ENCODE results near the gene NDUFS2. TPM values are rescaled to one million over a fixed set of nuclear protein-coding genes. Genes with fewer than 3 reads are reported as not detected.

NDUFS2 gene
- total and polyA plus RNA-seq, 11 donors = 157 to 460 (median 289) TPM

DNA sequence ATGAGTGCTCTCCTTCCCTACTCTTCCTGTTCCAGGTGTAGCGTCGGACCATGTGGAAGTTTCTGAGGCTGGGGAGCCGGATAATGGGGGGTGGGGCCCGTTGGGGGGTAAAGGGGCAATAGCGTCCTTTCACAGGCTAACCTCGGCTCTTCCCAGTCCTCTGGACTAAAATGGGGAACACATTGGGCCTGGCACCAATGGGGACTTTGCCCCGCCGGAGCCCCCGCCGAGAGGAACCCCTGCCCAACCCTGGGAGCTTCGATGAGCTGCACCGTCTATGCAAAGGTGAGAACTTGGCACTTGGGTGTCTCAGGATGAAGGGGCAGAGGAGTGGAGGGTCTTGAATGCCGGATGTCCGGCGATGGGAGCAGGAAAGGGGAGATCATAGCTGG is 24.1 kb downstream of the NDUFS2 start:
- Histone ChIP-seq H3K4me3 (peak overlapping the region; percentile 44 to 82 (median 75)), H3K4me1 (peaks cover 0 to 32% (median 18%) of the 10 kb centered on the region in 12 donors), H3K36me3 (peaks cover 0 to 36% (median 28%) of the 10 kb centered on the region in 9 donors), H3K9me3 (no peaks in the 10 kb centered on the region), H3K27ac (peak overlapping the region; percentile 74 to 94 (median 86)), H3K27me3 (no peaks in the 10 kb centered on the region)
- intact Hi-C loops (cut with DNase I) = loop anchor here (1.0 to 10.0 kb wide), 13 partner anchors 24 to 161 kb away; partner anchors contain the start of genes SDHC (in 5 of the 10), CFAP126 (in 2 of the 10) and NDUFS2 (in 1 of the 10)
- ATAC-seq (peak in 2 of 4 donors; percentile 2 to 3), DNase-seq (peak in 1 of 5 donors; percentile 32)
- TF ChIP-seq POLR2A (IDR thresholded peaks at IDR 0.05) = no peak
- TF ChIP-seq, protein P1, sequence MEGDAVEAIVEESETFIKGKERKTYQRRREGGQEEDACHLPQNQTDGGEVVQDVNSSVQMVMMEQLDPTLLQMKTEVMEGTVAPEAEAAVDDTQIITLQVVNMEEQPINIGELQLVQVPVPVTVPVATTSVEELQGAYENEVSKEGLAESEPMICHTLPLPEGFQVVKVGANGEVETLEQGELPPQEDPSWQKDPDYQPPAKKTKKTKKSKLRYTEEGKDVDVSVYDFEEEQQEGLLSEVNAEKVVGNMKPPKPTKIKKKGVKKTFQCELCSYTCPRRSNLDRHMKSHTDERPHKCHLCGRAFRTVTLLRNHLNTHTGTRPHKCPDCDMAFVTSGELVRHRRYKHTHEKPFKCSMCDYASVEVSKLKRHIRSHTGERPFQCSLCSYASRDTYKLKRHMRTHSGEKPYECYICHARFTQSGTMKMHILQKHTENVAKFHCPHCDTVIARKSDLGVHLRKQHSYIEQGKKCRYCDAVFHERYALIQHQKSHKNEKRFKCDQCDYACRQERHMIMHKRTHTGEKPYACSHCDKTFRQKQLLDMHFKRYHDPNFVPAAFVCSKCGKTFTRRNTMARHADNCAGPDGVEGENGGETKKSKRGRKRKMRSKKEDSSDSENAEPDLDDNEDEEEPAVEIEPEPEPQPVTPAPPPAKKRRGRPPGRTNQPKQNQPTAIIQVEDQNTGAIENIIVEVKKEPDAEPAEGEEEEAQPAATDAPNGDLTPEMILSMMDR (IDR thresholded peaks at IDR 0.05) = no peak
- WGBS, 4 donors = 2 to 5% (median 3%) methylated on average over 15 of the region's 15 CpGs

DNA sequence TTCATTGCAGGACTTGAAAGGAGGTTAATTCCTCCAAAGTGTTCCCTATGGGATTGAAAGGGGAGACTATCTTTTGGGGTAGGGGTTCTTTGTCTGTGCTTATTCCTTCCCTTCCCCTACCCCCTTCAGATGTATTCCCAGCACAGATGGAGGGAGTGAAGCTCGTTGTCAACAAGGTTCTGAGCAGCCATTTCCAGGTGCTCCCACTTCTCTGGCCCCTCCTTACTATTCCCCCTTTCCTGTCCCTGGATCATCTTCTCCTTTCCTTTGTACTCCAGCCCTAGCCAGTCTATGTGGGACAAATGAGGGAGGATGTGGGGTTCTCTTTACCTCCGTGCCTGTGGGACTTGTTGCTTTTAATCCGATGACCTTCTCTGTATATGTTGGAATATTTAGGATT is 24.6 kb downstream of the NDUFS2 start:
- intact Hi-C loops (cut with DNase I) = loop anchor here (1.0 to 10.0 kb wide), 15 partner anchors 24 to 161 kb away; partner anchors contain the start of genes SDHC (in 5 of the 10), CFAP126 (in 2 of the 10) and NDUFS2 (in 1 of the 10)

DNA sequence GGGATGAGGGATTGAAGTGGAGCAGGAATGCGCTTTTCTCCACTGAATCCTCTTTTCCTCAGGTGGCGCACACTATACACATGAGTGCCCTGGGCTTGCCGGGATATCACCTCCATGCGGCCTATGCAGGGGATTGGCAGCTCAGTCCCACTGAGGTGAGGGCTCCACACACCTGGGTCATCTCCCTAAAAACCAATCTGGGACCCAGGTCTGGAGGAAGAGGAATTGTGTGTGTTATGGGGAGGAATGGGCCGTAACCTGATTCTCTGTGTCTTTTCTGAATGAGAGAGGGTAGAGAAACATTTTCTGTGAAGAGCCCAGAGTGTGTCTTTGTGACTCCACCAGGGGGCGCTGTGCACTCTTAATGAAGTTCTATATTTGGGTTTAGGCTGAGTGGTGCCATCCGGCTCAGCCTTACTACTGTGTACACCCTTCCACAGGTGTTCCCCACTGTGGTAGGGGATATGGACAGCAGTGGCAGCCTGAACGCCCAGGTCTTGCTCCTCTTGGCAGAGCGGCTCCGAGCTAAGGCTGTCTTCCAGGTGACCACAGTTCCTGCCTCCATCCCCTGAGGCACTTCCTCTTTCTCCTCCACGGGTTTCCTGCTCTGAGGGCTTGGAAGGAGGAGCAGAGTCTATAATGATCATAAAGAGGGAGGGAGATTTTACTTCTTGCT is 25.2 kb downstream of the NDUFS2 start:
- ATAC-seq = peak; percentile 35 to 69 (median 55)
- intact Hi-C loops (cut with DNase I) = loop anchor here (1.0 to 10.0 kb wide), 14 partner anchors 35 to 160 kb away; partner anchors contain the start of genes SDHC (in 5 of the 10) and CFAP126 (in 2 of the 10)
- Histone ChIP-seq H3K27me3 (no peaks in the 10 kb centered on the region), H3K36me3 (peaks cover 0 to 36% (median 28%) of the 10 kb centered on the region in 9 donors), H3K9me3 (no peaks in the 10 kb centered on the region), H3K4me1 (peaks cover 0 to 32% (median 18%) of the 10 kb centered on the region in 12 donors), H3K4me3 (peak overlapping the region in 10 of 12 donors; percentile 1 to 82 (median 75)), H3K27ac (peak overlapping the region in 10 of 12 donors; percentile 17 to 94 (median 86))
- 34 to 41% (median 38%) methylated on average over 11 of the region's 11 CpGs for WGBS, 4 donors
- TF ChIP-seq POLR2A (IDR thresholded peaks at IDR 0.05) = no peak
- TF ChIP-seq, protein P1 (IDR thresholded peaks at IDR 0.05) = peak in 11 of 12 donors; percentile 85 to 97 (median 93)
- DNase-seq = peak; percentile 83 to 89 (median 86)

More for the DNA sequence above, 24.6 kb downstream of the NDUFS2 start:
- peak overlapping the region; percentile 44 to 82 (median 75) for H3K4me3 ChIP-seq
- H3K36me3 ChIP-seq = peaks cover 0 to 36% (median 28%) of the 10 kb centered on the region in 9 donors
- WGBS, 4 donors = 32 to 41% (median 36%) methylated on average over 3 of the region's 3 CpGs
- H3K27ac ChIP-seq = peak overlapping the region in 11 of 12 donors; percentile 74 to 94 (median 87)
- ATAC-seq (no peak), DNase-seq (no peak)
- H3K9me3 ChIP-seq = no peaks in the 10 kb centered on the region
- peaks cover 0 to 32% (median 18%) of the 10 kb centered on the region in 12 donors for H3K4me1 ChIP-seq
- no peaks in the 10 kb centered on the region for H3K27me3 ChIP-seq
- TF ChIP-seq, protein P1 (IDR thresholded peaks at IDR 0.05) = no peak
- no peak for TF ChIP-seq POLR2A (IDR thresholded peaks at IDR 0.05)

DNA sequence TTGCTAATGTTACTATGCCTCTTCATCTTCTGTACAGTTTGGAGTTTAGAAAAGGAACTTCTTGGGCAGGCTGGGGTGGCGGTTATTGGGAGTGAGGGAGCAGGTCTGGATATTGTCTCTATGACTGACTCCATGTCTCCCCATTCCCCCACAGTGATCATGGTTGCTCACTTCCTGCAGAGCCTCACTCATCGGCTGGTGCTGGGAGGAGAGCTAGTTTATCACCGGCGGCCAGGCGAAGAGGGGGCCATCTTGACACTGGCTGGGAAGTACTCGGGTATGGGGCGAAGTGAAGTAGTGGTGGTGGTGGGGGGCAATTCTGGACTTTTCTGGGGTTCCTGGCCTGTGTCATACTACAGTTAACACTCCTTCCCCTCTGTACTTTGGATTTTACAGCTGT is 25.9 kb downstream of the NDUFS2 start:
- DNase-seq = no peak
- intact Hi-C loops (cut with DNase I) = loop anchor here in 9 of 10 donors (5.0 to 10.0 kb wide), 7 partner anchors 36 to 159 kb away; partner anchors contain the start of genes SDHC (in 4 of the 9) and CFAP126 (in 2 of the 9)
- H3K4me1 ChIP-seq = peaks cover 0 to 32% (median 18%) of the 10 kb centered on the region in 12 donors
- TF ChIP-seq, protein P1 (IDR thresholded peaks at IDR 0.05) = no peak
- TF ChIP-seq POLR2A (IDR thresholded peaks at IDR 0.05) = no peak
- ATAC-seq = no peak
- WGBS, 4 donors = 86 to 91% (median 88%) methylated on average over 7 of the region's 7 CpGs
- peak overlapping the region in 4 of 12 donors; percentile 71 to 79 (median 76) for H3K4me3 ChIP-seq
- H3K27ac ChIP-seq = peak overlapping the region in 5 of 12 donors; percentile 76 to 91 (median 87)
- H3K27me3 ChIP-seq = no peaks in the 10 kb centered on the region
- no peaks in the 10 kb centered on the region for H3K9me3 ChIP-seq
- peaks cover 0 to 36% (median 28%) of the 10 kb centered on the region in 9 donors for H3K36me3 ChIP-seq
